ACC112 (cell line): ENCODE results near the gene PTPRF.
"Not testable (repeated sequence)": the region's sequence is repeated elsewhere in the genome, so short reads cannot be mapped to it uniquely, and the experiment has no call there.

Experiments
- H2AFZ ChIP-seq: fragments of 200-600 bp; sonication (generic); one replicate; pipeline ENCODE4 v1.6.0; 2017; ENCODE audit warnings: antibody characterized with exemption, low read length; ENCODE audit not compliant: unreplicated experiment
- H3K27ac ChIP-seq: fragments of 200-600 bp; sonication (generic); 2 replicates; pipeline ENCODE4 v1.5.1; 2014; ENCODE audit warnings: low read depth, mild to moderate bottlenecking, antibody characterized with exemption, low read length, moderate library complexity
- H3K27me3 ChIP-seq: fragments of 200-600 bp; sonication (generic); 2 replicates; pipeline ENCODE4 v1.6.1; 2014; ENCODE audit warnings: mild to moderate bottlenecking, antibody characterized with exemption, low read length, moderate library complexity, mixed read lengths; ENCODE audit not compliant: insufficient read depth
- H3K36me3 ChIP-seq: fragments of 200-600 bp; sonication (generic); 2 replicates; pipeline ENCODE4 v1.6.1; 2016; ENCODE audit warnings: mild to moderate bottlenecking, antibody characterized with exemption, low read length, moderate library complexity, mixed read lengths; ENCODE audit not compliant: insufficient read depth
- H3K4me1 ChIP-seq: fragments of 200-600 bp; sonication (generic); one replicate; pipeline ENCODE4 v1.6.1; 2016; ENCODE audit warnings: low read length, mixed read lengths; ENCODE audit not compliant: insufficient read depth, unreplicated experiment, control insufficient read depth
- H3K4me3 ChIP-seq: fragments of 200-600 bp; sonication (generic); 2 replicates; pipeline ENCODE4 v1.5.1; 2014; ENCODE audit warnings: mild to moderate bottlenecking, low read depth, low read length
- H3K79me2 ChIP-seq: fragments of 200-600 bp; sonication (generic); one replicate; pipeline ENCODE4 v1.6.0; 2016; ENCODE audit warnings: low read length; ENCODE audit not compliant: control insufficient read depth, unreplicated experiment, insufficient read depth

The PTPRF gene

GRCh38 chr1:43639976-43640794 is 109.5 kb downstream of the PTPRF start:
- Histone ChIP-seq H3K4me1 (no peaks in the 10 kb centered on the region), H3K27ac (no peak overlapping the region), H2AFZ (no peak overlapping the region), H3K4me3 (no peak overlapping the region), H3K27me3 (0 out of 2 replicates have a peak, but pooled peaks cover 2% of the 10 kb centered on the region), H3K36me3 (no peaks in the 10 kb centered on the region), H3K79me2 (no peaks in the 10 kb centered on the region)

GRCh38 chr1:43644558-43644957 is 113.9 kb downstream of the PTPRF start:
- H3K79me2 ChIP-seq: no peaks in the 10 kb centered on the region
- H3K27me3 ChIP-seq: 0 out of 2 replicates have a peak, but pooled peaks cover 3% of the 10 kb centered on the region
- H3K27ac ChIP-seq: no peak overlapping the region
- H3K36me3 ChIP-seq: no peaks in the 10 kb centered on the region
- H3K4me3 ChIP-seq: no peak overlapping the region
- no peak overlapping the region for H2AFZ ChIP-seq
- H3K4me1 ChIP-seq: peaks cover 4% of the 10 kb centered on the region

GRCh38 chr1:43645461-43645860 is 114.8 kb downstream of the PTPRF start:
- Histone ChIP-seq H3K36me3 (no peaks in the 10 kb centered on the region), H2AFZ (no peak overlapping the region), H3K79me2 (peaks cover under 1% of the 10 kb centered on the region), H3K27ac (no peak overlapping the region), H3K4me3 (no peak overlapping the region), H3K27me3 (0 out of 2 replicates have a peak, but pooled peaks cover 3% of the 10 kb centered on the region), H3K4me1 (peaks cover 4% of the 10 kb centered on the region)

- H3K27me3 ChIP-seq, H2AFZ ChIP-seq, H3K4me3 ChIP-seq, H3K36me3 ChIP-seq, H3K27ac ChIP-seq: not testable (repeated sequence)
- Histone ChIP-seq H3K79me2 (peaks cover 19% of the 10 kb centered on the region), H3K4me1 (peaks cover 15% of the 10 kb centered on the region)
Observed at GRCh38 chr1:43647331-43647730, 116.6 kb downstream of the PTPRF start.

- peak overlapping the region; percentile 28 for H2AFZ ChIP-seq
- peaks cover 26% of the 10 kb centered on the region for H3K79me2 ChIP-seq
- H3K4me1 ChIP-seq: peaks cover 15% of the 10 kb centered on the region
- no peak overlapping the region for H3K27ac ChIP-seq
- H3K36me3 ChIP-seq: peaks cover 3% of the 10 kb centered on the region; the same call in 1 of the 2 replicates
- no peak overlapping the region for H3K4me3 ChIP-seq
- 0 out of 2 replicates have a peak, but pooled peaks cover 3% of the 10 kb centered on the region for H3K27me3 ChIP-seq
Observed at GRCh38 chr1:43648221-43648847, 117.7 kb downstream of the PTPRF start.

DNA sequence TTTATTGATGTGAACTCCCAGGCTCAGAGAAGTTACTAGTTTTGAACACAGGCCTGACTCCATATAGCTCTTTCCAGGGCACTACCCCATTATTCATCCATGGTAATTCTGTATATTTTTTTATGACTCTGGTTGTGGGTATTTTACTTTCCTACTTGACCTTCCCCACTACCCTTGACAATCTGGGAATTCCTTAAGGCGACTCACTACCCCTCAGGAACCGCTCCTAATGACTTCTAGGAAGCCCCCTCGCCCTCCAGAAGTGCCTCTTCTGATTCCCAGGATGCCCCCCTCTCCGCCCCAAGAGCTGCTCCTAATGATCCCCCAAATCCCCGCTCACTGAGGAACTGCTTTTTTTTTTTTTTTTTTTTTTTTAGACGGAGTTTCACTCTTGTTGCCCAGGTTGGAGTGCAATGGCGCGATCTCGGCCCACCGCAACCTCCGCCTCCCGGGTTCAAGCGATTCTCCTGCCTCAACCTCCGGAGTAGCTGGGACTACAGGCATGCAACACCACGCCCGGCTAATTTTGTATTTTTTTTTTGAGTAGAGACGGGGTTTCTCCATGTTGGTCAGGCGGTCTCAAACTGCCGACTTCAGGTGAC is 118.3 kb downstream of the PTPRF start:
- peak overlapping the region; percentile 91 for H3K4me3 ChIP-seq
- peak overlapping the region; percentile 81 for H3K27ac ChIP-seq
- H3K4me1 ChIP-seq: peaks cover 15% of the 10 kb centered on the region
- H3K27me3 ChIP-seq: 0 out of 2 replicates have a peak, but pooled peaks cover 3% of the 10 kb centered on the region
- peak overlapping the region; percentile 76 for H2AFZ ChIP-seq
- peaks cover 33% of the 10 kb centered on the region for H3K79me2 ChIP-seq
- peaks cover 10% of the 10 kb centered on the region for H3K36me3 ChIP-seq

DNA sequence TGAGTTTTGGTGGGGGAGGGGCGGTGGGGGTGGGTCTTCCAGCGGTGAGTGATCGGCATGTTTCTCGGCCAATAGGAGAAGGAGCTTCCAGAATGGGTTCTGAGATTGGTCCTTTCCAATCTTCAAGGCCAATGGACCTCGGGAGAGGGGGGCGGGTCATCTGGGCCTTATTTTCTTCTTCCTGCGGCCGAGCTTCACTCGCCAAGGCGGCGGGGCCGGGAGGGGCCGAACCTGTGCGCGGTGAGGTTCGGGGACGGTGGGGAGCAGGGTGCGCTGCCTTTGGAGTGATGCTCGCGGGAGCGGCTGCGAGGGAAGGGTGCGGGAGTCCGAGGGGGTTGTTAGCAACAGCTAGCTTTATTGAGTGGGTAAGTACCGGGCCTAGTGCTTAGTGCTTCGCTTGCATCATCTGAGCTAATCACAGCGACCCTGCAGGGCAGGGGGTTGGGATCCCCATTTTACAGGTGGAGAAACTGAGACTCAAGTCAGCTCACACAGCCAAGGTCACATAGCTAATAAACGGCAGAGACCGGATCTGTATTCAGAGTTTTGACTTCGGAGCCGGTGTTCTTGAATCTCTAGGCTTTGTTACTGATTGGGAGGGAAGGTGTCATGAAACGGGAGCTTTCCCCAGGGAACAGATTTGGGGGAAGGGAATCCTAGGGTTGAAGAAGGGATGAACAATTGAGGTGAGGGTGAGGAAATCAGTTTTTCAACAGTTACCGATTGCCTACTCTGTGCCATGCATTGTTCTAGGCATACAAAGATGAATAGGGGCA is 119.8 kb downstream of the PTPRF start:
- peaks cover 22% of the 10 kb centered on the region for H3K36me3 ChIP-seq
- H2AFZ ChIP-seq: peak overlapping the region; percentile 78

GRCh38 chr1:43651188-43651587 is 120.5 kb downstream of the PTPRF start:
- Histone ChIP-seq H3K27me3 (no peaks in the 10 kb centered on the region), H2AFZ (no peak overlapping the region), H3K4me3 (peak overlapping the region; percentile 91), H3K36me3 (peaks cover 27% of the 10 kb centered on the region), H3K79me2 (peaks cover 34% of the 10 kb centered on the region), H3K4me1 (peaks cover 15% of the 10 kb centered on the region), H3K27ac (no peak overlapping the region)

More for the DNA sequence above, 119.8 kb downstream of the PTPRF start:
- peaks cover 34% of the 10 kb centered on the region for H3K79me2 ChIP-seq
- H3K4me3 ChIP-seq: peak overlapping the region; percentile 91
- peaks cover 15% of the 10 kb centered on the region for H3K4me1 ChIP-seq
- no peaks in the 10 kb centered on the region for H3K27me3 ChIP-seq
- H3K27ac ChIP-seq: peak overlapping the region; percentile 81

DNA sequence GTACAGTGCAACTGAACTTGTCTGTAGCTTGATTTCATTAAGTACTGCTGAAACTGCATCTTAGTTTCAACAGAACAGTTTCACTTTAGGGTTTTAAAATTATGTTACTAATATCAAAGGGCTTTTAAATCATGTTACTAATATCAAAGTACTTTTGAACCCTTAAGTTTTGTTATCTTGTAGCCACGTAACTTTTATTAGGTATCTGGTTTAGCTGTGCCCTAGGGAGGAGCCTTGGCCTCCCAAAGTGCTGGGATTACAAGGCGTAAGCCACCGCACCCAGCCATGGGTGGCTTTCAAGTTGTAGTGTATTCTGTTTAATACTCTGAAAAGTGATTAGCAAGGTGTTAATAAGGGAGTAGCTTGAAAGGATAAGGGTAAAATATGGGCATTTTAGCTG is 121.2 kb downstream of the PTPRF start:
- Histone ChIP-seq H3K4me1 (peaks cover 15% of the 10 kb centered on the region), H3K27me3 (no peaks in the 10 kb centered on the region), H3K4me3 (peak overlapping the region; percentile 91), H3K79me2 (peaks cover 34% of the 10 kb centered on the region), H3K27ac (no peak overlapping the region), H3K36me3 (peaks cover 27% of the 10 kb centered on the region), H2AFZ (no peak overlapping the region)

DNA sequence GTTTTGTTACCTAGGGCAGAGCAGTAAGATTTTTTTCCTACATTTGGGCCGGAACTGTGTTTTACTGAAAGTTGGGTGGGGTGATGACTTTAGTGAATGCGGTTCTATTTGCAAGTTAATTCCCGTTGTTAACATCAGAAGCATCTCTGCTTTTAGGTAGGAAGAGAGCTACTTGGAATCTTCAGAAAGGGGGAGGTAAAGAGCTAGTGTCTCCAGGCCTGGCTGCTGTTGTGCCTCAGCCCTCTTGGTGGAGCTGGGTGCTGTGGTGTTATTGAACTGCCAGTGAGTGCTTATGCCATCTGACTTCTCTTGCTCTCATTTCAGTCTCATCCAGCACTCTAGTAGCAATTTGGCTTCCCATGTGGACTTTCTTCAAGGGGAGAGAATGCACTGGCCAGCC is 122.7 kb downstream of the PTPRF start:
- H3K27me3 ChIP-seq: no peaks in the 10 kb centered on the region
- H3K79me2 ChIP-seq: peaks cover 34% of the 10 kb centered on the region
- H2AFZ ChIP-seq: no peak overlapping the region
- no peak overlapping the region for H3K27ac ChIP-seq
- no peak overlapping the region for H3K4me3 ChIP-seq
- peaks cover 13% of the 10 kb centered on the region for H3K4me1 ChIP-seq
- H3K36me3 ChIP-seq: peaks cover 27% of the 10 kb centered on the region
